GM21737 (cell line): ENCODE data around the gene TANGO6.

Experiments
- ATAC-seq: cut with Tn5 transposase; IDR thresholded peaks from one replicate; pipeline ENCODE4 v1.9.1; 2021; ENCODE audit warnings: mild to moderate bottlenecking, moderate library complexity; ENCODE audit not compliant: unreplicated experiment

TANGO6 gene

GRCh38 chr16:69088684-69089083 is 245.4 kb downstream of the TANGO6 start:
- no peak for ATAC-seq

- no peak for ATAC-seq
These were observed 246.0 kb downstream of the TANGO6 start for GRCh38 chr16:69089091-69089910.

GRCh38 chr16:69093974-69094373 is 250.6 kb downstream of the TANGO6 start:
- ATAC-seq = no peak

- no peak for ATAC-seq
These were observed 251.2 kb downstream of the TANGO6 start for GRCh38 chr16:69094501-69094900.

- ATAC-seq = no peak
These were observed 251.9 kb downstream of the TANGO6 start for GRCh38 chr16:69095193-69095592.

GRCh38 chr16:69100071-69100691 is 256.9 kb downstream of the TANGO6 start:
- no peak for ATAC-seq

GRCh38 chr16:69105501-69106361 is 262.4 kb downstream of the TANGO6 start, which contains the start of gene HAS3:
Gene HAS3, plus strand, starts transcription at chr16:69105653. Its CDS starts 3,743 bp downstream, at chr16:69109396.
- ATAC-seq = no peak

GRCh38 chr16:69106491-69107315 is 263.4 kb downstream of the TANGO6 start:
- no peak for ATAC-seq

- no peak for ATAC-seq
These were observed 264.1 kb downstream of the TANGO6 start for GRCh38 chr16:69107316-69107962.

- no peak for ATAC-seq
These were observed 265.0 kb downstream of the TANGO6 start for GRCh38 chr16:69108064-69108904.

GRCh38 chr16:69108905-69109252 is 265.5 kb downstream of the TANGO6 start:
- no peak for ATAC-seq

GRCh38 chr16:69109486-69110270 is 266.3 kb downstream of the TANGO6 start:
- ATAC-seq = no peak

GRCh38 chr16:69110406-69110805 is 267.1 kb downstream of the TANGO6 start:
- ATAC-seq = no peak

- no peak for ATAC-seq
These were observed 268.0 kb downstream of the TANGO6 start for GRCh38 chr16:69111216-69111875.

- no peak for ATAC-seq
These were observed 268.5 kb downstream of the TANGO6 start for GRCh38 chr16:69111876-69112230.

GRCh38 chr16:69112285-69113129 is 269.2 kb downstream of the TANGO6 start:
- no peak for ATAC-seq

- no peak for ATAC-seq
These were observed 269.9 kb downstream of the TANGO6 start for GRCh38 chr16:69113216-69113615.
